ENCODE data around the gene TFDP2.

GRCh38 chr3:142031575-142031974 is 117.8 kb downstream of the TFDP2 start:
- TF ChIP-seq, protein P1, sequence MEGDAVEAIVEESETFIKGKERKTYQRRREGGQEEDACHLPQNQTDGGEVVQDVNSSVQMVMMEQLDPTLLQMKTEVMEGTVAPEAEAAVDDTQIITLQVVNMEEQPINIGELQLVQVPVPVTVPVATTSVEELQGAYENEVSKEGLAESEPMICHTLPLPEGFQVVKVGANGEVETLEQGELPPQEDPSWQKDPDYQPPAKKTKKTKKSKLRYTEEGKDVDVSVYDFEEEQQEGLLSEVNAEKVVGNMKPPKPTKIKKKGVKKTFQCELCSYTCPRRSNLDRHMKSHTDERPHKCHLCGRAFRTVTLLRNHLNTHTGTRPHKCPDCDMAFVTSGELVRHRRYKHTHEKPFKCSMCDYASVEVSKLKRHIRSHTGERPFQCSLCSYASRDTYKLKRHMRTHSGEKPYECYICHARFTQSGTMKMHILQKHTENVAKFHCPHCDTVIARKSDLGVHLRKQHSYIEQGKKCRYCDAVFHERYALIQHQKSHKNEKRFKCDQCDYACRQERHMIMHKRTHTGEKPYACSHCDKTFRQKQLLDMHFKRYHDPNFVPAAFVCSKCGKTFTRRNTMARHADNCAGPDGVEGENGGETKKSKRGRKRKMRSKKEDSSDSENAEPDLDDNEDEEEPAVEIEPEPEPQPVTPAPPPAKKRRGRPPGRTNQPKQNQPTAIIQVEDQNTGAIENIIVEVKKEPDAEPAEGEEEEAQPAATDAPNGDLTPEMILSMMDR (IDR thresholded peaks at IDR 0.05; ENCODE audit: low read depth, low read length, poor library complexity, severe bottlenecking): no peak
- no peak for TF ChIP-seq EZH2phosphoT487 (IDR thresholded peaks at IDR 0.05; ENCODE audit: borderline replicate concordance, low read length)

Measured in DOHH2 (cell line).